GM23248 (cell line): Measurements from ENCODE around the gene HDAC10. TPM values are rescaled to one million over a fixed set of nuclear protein-coding genes. Genes with fewer than 3 reads are reported as not detected.

Experiments
- DNase-seq: peaks from one replicate; pipeline ENCODE4 v3.0.0-alpha.2; 2015
- H2AFZ ChIP-seq: fragments of 200-600 bp; sonication (generic); 2 replicates; pipeline ENCODE4 v1.6.1; 2016; ENCODE audit warnings: antibody characterized with exemption
- H3F3A ChIP-seq: fragments of 200-600 bp; sonication (generic); 2 replicates; pipeline ENCODE4 v1.6.1; 2016; ENCODE audit warnings: mild to moderate bottlenecking, antibody characterized with exemption, mixed run types; ENCODE audit not compliant: insufficient read depth
- H3K27ac ChIP-seq: fragments of 200-600 bp; sonication (generic); 2 replicates; pipeline ENCODE4 v1.5.1; 2016; ENCODE audit warnings: mild to moderate bottlenecking
- H3K27me3 ChIP-seq: fragments of 200-600 bp; sonication (generic); replicated peaks from 2 replicates; pipeline ENCODE4 v1.6.1; 2016; ENCODE audit warnings: mild to moderate bottlenecking; ENCODE audit not compliant: insufficient read depth
- H3K36me3 ChIP-seq: fragments of 200-600 bp; sonication (generic); 2 replicates; pipeline ENCODE4 v1.6.1; 2016; ENCODE audit warnings: low read depth, mild to moderate bottlenecking
- H3K4me1 ChIP-seq: fragments of 200-600 bp; sonication (generic); 2 replicates; pipeline ENCODE4 v1.6.1; 2016; ENCODE audit warnings: mild to moderate bottlenecking; ENCODE audit not compliant: insufficient read depth
- H3K4me2 ChIP-seq: fragments of 200-600 bp; sonication (generic); one replicate; pipeline ENCODE4 v1.6.1; 2016; ENCODE audit warnings: mild to moderate bottlenecking; ENCODE audit not compliant: unreplicated experiment
- H3K4me3 ChIP-seq: fragments of 200-600 bp; sonication (generic); 2 replicates; pipeline ENCODE4 v1.5.1; 2016; ENCODE audit warnings: mild to moderate bottlenecking
- H3K79me2 ChIP-seq: fragments of 200-600 bp; sonication (generic); 2 replicates; pipeline ENCODE4 v1.6.1; 2016; ENCODE audit warnings: mild to moderate bottlenecking; ENCODE audit not compliant: insufficient read depth
- H3K9ac ChIP-seq: fragments of 200-600 bp; sonication (generic); 2 replicates; pipeline ENCODE4 v1.6.1; 2016; ENCODE audit warnings: mild to moderate bottlenecking
- H3K9me2 ChIP-seq: fragments of 200-600 bp; sonication (generic); 2 replicates; pipeline ENCODE4 v1.6.1; 2016; ENCODE audit warnings: mixed run types, mild to moderate bottlenecking, moderate library complexity; ENCODE audit not compliant: insufficient read depth
- H3K9me3 ChIP-seq: fragments of 200-600 bp; sonication (generic); one replicate; pipeline ENCODE4 v1.6.1; 2017; ENCODE audit warnings: low read depth
- H4K20me1 ChIP-seq: fragments of 200-600 bp; sonication (generic); 2 replicates; pipeline ENCODE4 v1.6.0; 2016; ENCODE audit not compliant: insufficient read depth
- EZH2 ChIP-seq: fragments of 200-600 bp; sonication (generic); IDR thresholded peaks from 2 replicates; pipeline ENCODE4 v1.6.1; 2018; ENCODE audit warnings: antibody characterized with exemption, mild to moderate bottlenecking; ENCODE audit not compliant: insufficient read depth, poor library complexity, severe bottlenecking
- EZH2phosphoT487 ChIP-seq: fragments of 200-600 bp; sonication (generic); IDR thresholded peaks from 2 replicates; pipeline ENCODE4 v1.6.1; 2018; ENCODE audit warnings: antibody characterized with exemption, moderate library complexity, mild to moderate bottlenecking, low read depth; ENCODE audit not compliant: insufficient read depth
- WGBS, 2 experiments: methylation state at CpG; one replicate each; pipeline ENCODE4 v1.1.6; 2015 to 2017; ENCODE audit warnings: low lambda C conversion rate in 2 of 2, low coverage in 1 of 2; ENCODE audit errors: missing lambda C conversion rate in 2 of 2; 5-methylcytosine and 5-hydroxymethylcytosine counted together
- in situ Hi-C: fragments of 300-500 bp; cut with MboI; formaldehyde crosslinking; loops from 2 replicates; pipeline ENCODE4 v1.15.0; 2020
- polyA plus RNA-seq: library from polyadenylated mRNA; unstranded; fragments of >200 nt; fragmentation: Nextera tagmentation; extraction: Ambion mirVana; gene quantifications from 2 replicates; pipeline ENCODE4 v1.2.1, GENCODE V29; 2016
- total RNA-seq: library from RNA; depleted of rRNA; stranded (reverse); fragments of >200 nt; shearing (Covaris generic); gene quantifications from 2 replicates; pipeline ENCODE4 v1.2.3, GENCODE V29; 2014

Gene HDAC10
- total and polyA plus RNA-seq, 2 experiments from 2014 or later = 6.6 to 16.8 TPM

- Histone ChIP-seq H3K79me2 (no peaks in the 10 kb centered on the region; the same call in 1 of the 2 replicates), H3K27ac (no peak overlapping the region), H3K27me3 (no peaks in the 10 kb centered on the region), H3K36me3 (peaks cover 19% of the 10 kb centered on the region; the same call in 1 of the 2 replicates), H3K4me3 (no peak overlapping the region), H3K9me2 (no peaks in the 10 kb centered on the region), H2AFZ (no peak overlapping the region), H3K9ac (no peak overlapping the region), H4K20me1 (no peaks in the 10 kb centered on the region), H3K4me2 (no peak overlapping the region), H3F3A (peaks cover 17% of the 10 kb centered on the region), H3K9me3 (no peaks in the 10 kb centered on the region), H3K4me1 (peaks cover 7% of the 10 kb centered on the region)
- DNase-seq = no peak
- in situ Hi-C loops = loop anchor here (10.0 kb wide), 1 partner anchor 63 kb away; no protein-coding TSS in a partner anchor
- TF ChIP-seq EZH2phosphoT487 = no peak
- TF ChIP-seq EZH2 = no peak
- WGBS, 2 experiments = 58 to 72% methylated on average over 15 to 24 of the region's 26 CpGs
These were observed 21.2 kb upstream of the HDAC10 start for GRCh38 chr22:50272044-50272802.

- peak overlapping the region; percentile 74 for H3K4me3 ChIP-seq
- no peaks in the 10 kb centered on the region for H3K9me2 ChIP-seq
- no peak overlapping the region for H3K27ac ChIP-seq
- H3K79me2 ChIP-seq = no peaks in the 10 kb centered on the region; the same call in 1 of the 2 replicates
- no peak overlapping the region for H2AFZ ChIP-seq
- WGBS, 2 experiments = 0 to 2% methylated on average over 18 to 40 of the region's 45 CpGs
- no peaks in the 10 kb centered on the region for H3K9me3 ChIP-seq
- H3K9ac ChIP-seq = 0 out of 2 replicates have a peak overlapping the region, but pooled peaks have one; percentile 22
- in situ Hi-C loops = loop anchor here (10.0 kb wide), 1 partner anchor 63 kb away; no protein-coding TSS in a partner anchor
- DNase-seq = peak; percentile 77
- H3K27me3 ChIP-seq = no peaks in the 10 kb centered on the region
- H4K20me1 ChIP-seq = no peaks in the 10 kb centered on the region
- H3F3A ChIP-seq = peaks cover 10% of the 10 kb centered on the region
- H3K4me1 ChIP-seq = peaks cover 7% of the 10 kb centered on the region
- H3K36me3 ChIP-seq = peaks cover 13% of the 10 kb centered on the region; the same call in 1 of the 2 replicates
- TF ChIP-seq EZH2phosphoT487 (no peak), EZH2 (no peak)
- peak overlapping the region; percentile 86 for H3K4me2 ChIP-seq
These were observed 20.5 kb upstream of the HDAC10 start for GRCh38 chr22:50271519-50271970.

GRCh38 chr22:50270666-50271394, 19.8 kb upstream of the HDAC10 start:
- Histone ChIP-seq H4K20me1 (no peaks in the 10 kb centered on the region), H3K4me1 (peaks cover 7% of the 10 kb centered on the region), H3K79me2 (no peaks in the 10 kb centered on the region; the same call in 1 of the 2 replicates), H3F3A (peaks cover 8% of the 10 kb centered on the region; the same call in 1 of the 2 replicates), H3K9me3 (no peaks in the 10 kb centered on the region), H2AFZ (0 out of 2 replicates have a peak overlapping the region, but pooled peaks have one; percentile 8), H3K4me2 (peak overlapping the region; percentile 86), H3K27me3 (no peaks in the 10 kb centered on the region), H3K4me3 (peak overlapping the region; percentile 74), H3K36me3 (peaks cover 11% of the 10 kb centered on the region; the same call in 1 of the 2 replicates), H3K9me2 (no peaks in the 10 kb centered on the region), H3K27ac (no peak overlapping the region), H3K9ac (peak overlapping the region; percentile 43; the same call in 1 of the 2 replicates)
- 3 to 5% methylated on average over 47 to 53 of the region's 53 CpGs for WGBS, 2 experiments
- DNase-seq = peak; percentile 82
- TF ChIP-seq EZH2 = no peak
- no peak for TF ChIP-seq EZH2phosphoT487
- in situ Hi-C loops = loop anchor here (10.0 kb wide), 1 partner anchor 64 kb away; no protein-coding TSS in a partner anchor
